ENCODE results near the gene TTC28.
"Not testable (repeated sequence)": the region's sequence is repeated elsewhere in the genome, so short reads cannot be mapped to it uniquely, and the experiment has no call there.

TTC28 gene

GRCh38 chr22:28074526-28074925, 605.1 kb downstream of the TTC28 start:
- Mint-ChIP-seq H3K9me3 (peaks cover 5% of the 10 kb centered on the region), H3K27ac (no peak overlapping the region), H3K4me3 (no peak overlapping the region), H3K4me1 (peaks cover 14% of the 10 kb centered on the region), H3K36me3 (ENCODE audit: low read depth) (peaks cover 36% of the 10 kb centered on the region), H3K27me3 (ENCODE audit: low read depth, poor library complexity) (no peaks in the 10 kb centered on the region)
- TF ChIP-seq CTCF (IDR thresholded peaks at IDR 0.05) = no peak
- no peak for DNase-seq

GRCh38 chr22:28072066-28072465, 607.6 kb downstream of the TTC28 start:
- DNase-seq = no peak
- H3K4me1 Mint-ChIP-seq = peaks cover 14% of the 10 kb centered on the region
- peaks cover 28% of the 10 kb centered on the region for H3K36me3 Mint-ChIP-seq (ENCODE audit: low read depth)
- TF ChIP-seq CTCF (IDR thresholded peaks at IDR 0.05) = no peak
- H3K9me3 Mint-ChIP-seq = peaks cover 5% of the 10 kb centered on the region
- H3K27me3 Mint-ChIP-seq (ENCODE audit: low read depth, poor library complexity) = no peaks in the 10 kb centered on the region
- no peak overlapping the region for H3K4me3 Mint-ChIP-seq
- H3K27ac Mint-ChIP-seq = no peak overlapping the region

DNA sequence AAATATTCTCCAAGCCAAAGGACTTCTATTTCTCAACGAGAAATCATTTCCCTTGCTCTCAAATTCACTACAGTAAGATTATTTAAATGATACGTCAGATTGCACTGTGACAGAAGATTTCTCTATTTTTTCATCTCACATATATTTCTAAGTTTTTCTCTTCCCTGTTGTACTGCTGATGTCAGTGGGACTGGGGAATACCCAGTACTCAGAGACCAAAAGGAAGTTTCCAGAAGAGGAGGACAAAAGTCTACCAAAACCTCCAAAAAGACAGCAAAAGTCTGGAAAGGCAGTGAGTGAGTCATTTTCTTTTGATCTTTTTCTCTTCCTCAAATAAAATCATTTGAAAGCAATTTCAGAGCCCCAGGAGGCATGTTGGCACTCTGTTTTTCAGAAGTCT, 610.8 kb downstream of the TTC28 start:
- no peak for TF ChIP-seq CTCF (IDR thresholded peaks at IDR 0.05)
- H3K27me3 Mint-ChIP-seq (ENCODE audit: low read depth, poor library complexity) = no peaks in the 10 kb centered on the region
- peaks cover 40% of the 10 kb centered on the region for H3K36me3 Mint-ChIP-seq (ENCODE audit: low read depth)
- H3K4me3 Mint-ChIP-seq = no peak overlapping the region
- no peak for DNase-seq
- H3K4me1 Mint-ChIP-seq = peaks cover 8% of the 10 kb centered on the region
- no peak overlapping the region for H3K27ac Mint-ChIP-seq
- H3K9me3 Mint-ChIP-seq = peaks cover 5% of the 10 kb centered on the region

GRCh38 chr22:28064920-28065319, 614.7 kb downstream of the TTC28 start:
- Mint-ChIP-seq H3K36me3 (ENCODE audit: low read depth) (peaks cover 46% of the 10 kb centered on the region), H3K4me1 (no peaks in the 10 kb centered on the region), H3K9me3 (peaks cover 21% of the 10 kb centered on the region), H3K27ac (no peak overlapping the region), H3K27me3 (ENCODE audit: low read depth, poor library complexity) (no peaks in the 10 kb centered on the region), H3K4me3 (no peak overlapping the region)
- TF ChIP-seq CTCF (IDR thresholded peaks at IDR 0.05) = no peak
- DNase-seq = no peak

- peaks cover 45% of the 10 kb centered on the region for H3K36me3 Mint-ChIP-seq (ENCODE audit: low read depth)
- no peak for TF ChIP-seq CTCF (IDR thresholded peaks at IDR 0.05)
- no peak for DNase-seq
- H3K27ac Mint-ChIP-seq = no peak overlapping the region
- H3K4me3 Mint-ChIP-seq = no peak overlapping the region
- H3K9me3 Mint-ChIP-seq = peaks cover 21% of the 10 kb centered on the region
- no peaks in the 10 kb centered on the region for H3K27me3 Mint-ChIP-seq (ENCODE audit: low read depth, poor library complexity)
- no peaks in the 10 kb centered on the region for H3K4me1 Mint-ChIP-seq
Measured at GRCh38 chr22:28063656-28064055, 616.0 kb downstream of the TTC28 start.

- not testable (repeated sequence) for H3K4me3 Mint-ChIP-seq; DNase-seq; H3K4me1 Mint-ChIP-seq; H3K27ac Mint-ChIP-seq; H3K27me3 Mint-ChIP-seq (ENCODE audit: low read depth, poor library complexity)
- peaks cover 45% of the 10 kb centered on the region for H3K36me3 Mint-ChIP-seq (ENCODE audit: low read depth)
- peaks cover 21% of the 10 kb centered on the region for H3K9me3 Mint-ChIP-seq
Measured at GRCh38 chr22:28060594-28060993, 619.0 kb downstream of the TTC28 start.
